HG02588 (cell line): Measurements from ENCODE around the gene C1QTNF3.
"Not testable (repeated sequence)": the region's sequence is repeated elsewhere in the genome, so short reads cannot be mapped to it uniquely, and the experiment has no call there.

Source experiments
- ATAC-seq: cut with Tn5 transposase; IDR thresholded peaks from one replicate; pipeline ENCODE4 v1.9.1; 2021; ENCODE audit warnings: mild to moderate bottlenecking, moderate library complexity; ENCODE audit not compliant: unreplicated experiment

The C1QTNF3 gene, protein sequence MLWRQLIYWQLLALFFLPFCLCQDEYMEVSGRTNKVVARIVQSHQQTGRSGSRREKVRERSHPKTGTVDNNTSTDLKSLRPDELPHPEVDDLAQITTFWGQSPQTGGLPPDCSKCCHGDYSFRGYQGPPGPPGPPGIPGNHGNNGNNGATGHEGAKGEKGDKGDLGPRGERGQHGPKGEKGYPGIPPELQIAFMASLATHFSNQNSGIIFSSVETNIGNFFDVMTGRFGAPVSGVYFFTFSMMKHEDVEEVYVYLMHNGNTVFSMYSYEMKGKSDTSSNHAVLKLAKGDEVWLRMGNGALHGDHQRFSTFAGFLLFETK

GRCh38 chr5:34043099-34043876, at the start of gene C1QTNF3:
Gene C1QTNF3, minus strand, starts transcription at chr5:34043213. Its CDS starts 88 bp downstream, at chr5:34043125.
- ATAC-seq = no peak

GRCh38 chr5:34091039-34091438, 48.0 kb upstream of the C1QTNF3 start:
- ATAC-seq = not testable (repeated sequence)

GRCh38 chr5:34089802-34090201, 46.8 kb upstream of the C1QTNF3 start:
- not testable (repeated sequence) for ATAC-seq

GRCh38 chr5:34087728-34088127, 44.7 kb upstream of the C1QTNF3 start:
- ATAC-seq = not testable (repeated sequence)

DNA sequence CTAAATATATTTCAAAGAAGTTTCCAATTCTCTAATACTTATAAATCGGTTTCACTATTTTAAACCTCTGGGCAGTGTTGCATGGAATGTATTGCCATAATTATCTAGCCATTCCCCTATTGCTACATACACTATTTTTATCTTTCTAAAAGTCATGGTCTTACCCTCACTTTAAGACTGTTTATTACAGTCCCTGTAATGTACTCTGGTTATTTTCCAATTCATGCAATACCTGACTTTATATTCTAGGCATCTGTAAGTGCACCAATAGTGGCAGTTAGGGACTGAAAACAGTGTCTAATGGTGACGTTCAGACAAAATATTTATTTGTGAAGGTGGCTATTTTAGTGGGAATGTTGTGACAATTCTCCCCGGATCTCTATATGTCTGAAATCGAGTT, 40.9 kb upstream of the C1QTNF3 start:
- not testable (repeated sequence) for ATAC-seq

DNA sequence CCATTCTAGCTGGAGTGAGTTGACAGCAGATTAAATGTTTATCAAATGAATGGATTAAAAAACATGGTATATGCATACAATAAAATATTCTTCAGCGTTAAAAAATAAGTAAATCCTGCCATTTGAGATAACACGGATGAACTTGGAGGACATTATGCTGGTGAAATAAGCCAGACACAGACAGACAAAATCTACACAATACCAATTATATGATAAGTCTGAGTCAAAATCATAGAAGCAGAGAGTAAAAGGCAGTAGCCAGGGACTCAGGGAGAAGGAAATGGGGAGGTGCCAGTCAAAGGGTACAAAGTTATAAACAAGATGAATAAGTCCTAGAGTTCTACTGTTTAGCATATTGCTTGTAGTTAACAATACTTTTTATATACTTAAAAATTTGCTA, 36.5 kb upstream of the C1QTNF3 start:
- ATAC-seq = not testable (repeated sequence)

- not testable (repeated sequence) for ATAC-seq
Measured at GRCh38 chr5:34077636-34078035, 34.6 kb upstream of the C1QTNF3 start.

GRCh38 chr5:34076719-34077364, 33.8 kb upstream of the C1QTNF3 start:
- ATAC-seq = not testable (repeated sequence)

GRCh38 chr5:34074472-34074871, 31.5 kb upstream of the C1QTNF3 start:
- not testable (repeated sequence) for ATAC-seq

- ATAC-seq = not testable (repeated sequence)
Measured at GRCh38 chr5:34074071-34074470, 31.1 kb upstream of the C1QTNF3 start.

DNA sequence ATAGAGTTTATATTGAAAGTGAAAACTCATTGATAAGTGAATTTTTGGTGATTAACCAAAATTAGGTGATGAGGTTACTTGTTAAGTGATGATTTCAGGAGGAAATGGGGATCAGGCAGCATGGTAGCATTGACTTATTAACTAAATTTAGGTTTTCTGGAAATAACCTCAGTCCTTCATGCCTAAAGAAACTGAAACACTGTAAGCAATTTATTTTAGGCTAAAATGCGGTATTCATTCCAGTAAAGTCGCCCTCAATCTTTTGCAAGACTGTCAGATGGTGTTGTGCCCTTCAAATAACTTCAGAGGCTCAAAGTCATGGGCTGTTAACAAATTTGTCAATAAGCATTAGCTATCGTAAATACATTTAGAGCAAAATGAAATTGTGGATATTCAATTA, 27.6 kb upstream of the C1QTNF3 start:
- ATAC-seq = not testable (repeated sequence)

DNA sequence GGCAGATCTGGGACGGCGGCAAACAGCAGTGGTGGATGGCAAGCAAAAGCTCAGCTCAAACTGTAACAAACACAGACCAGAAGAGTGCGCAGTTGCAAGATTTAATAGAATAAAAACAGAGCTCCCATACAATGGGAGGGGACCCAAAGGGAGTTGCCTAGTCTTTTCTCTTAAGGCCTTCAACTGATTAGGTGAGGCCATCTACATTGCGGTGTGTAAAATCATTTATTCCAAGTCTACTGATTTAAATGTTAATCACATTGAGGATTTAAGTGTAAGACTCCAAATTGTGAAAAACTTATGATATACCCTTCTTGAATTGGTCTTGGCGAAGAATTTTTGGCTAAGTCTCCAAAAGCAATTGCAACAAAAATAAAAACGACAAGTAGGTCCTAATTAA, 21.6 kb upstream of the C1QTNF3 start:
- no peak for ATAC-seq

- no peak for ATAC-seq
Measured at GRCh38 chr5:34062419-34062818, 19.4 kb upstream of the C1QTNF3 start.

GRCh38 chr5:34061993-34062392, 19.0 kb upstream of the C1QTNF3 start:
- ATAC-seq = no peak

- no peak for ATAC-seq
Measured at GRCh38 chr5:34059977-34060376, 17.0 kb upstream of the C1QTNF3 start.

DNA sequence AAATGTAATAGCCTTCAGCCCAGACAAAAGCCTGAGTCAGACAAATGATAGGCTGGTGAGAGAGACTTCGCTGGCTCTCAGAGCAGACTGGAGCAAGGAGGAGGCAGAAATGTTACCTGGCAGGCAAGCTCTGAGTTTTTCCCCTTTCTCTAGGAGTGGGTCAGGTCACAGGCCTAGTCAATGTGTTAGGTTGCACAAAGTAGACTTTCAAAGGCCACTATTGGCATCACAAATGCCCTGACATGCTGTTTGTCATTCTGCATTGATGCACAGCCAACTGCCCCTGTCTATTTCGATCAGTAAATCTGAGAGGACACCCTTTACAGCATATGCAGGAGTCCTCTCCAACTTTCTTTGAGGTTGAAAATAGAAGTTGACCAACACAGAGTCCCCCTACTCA, 15.5 kb upstream of the C1QTNF3 start:
- no peak for ATAC-seq

DNA sequence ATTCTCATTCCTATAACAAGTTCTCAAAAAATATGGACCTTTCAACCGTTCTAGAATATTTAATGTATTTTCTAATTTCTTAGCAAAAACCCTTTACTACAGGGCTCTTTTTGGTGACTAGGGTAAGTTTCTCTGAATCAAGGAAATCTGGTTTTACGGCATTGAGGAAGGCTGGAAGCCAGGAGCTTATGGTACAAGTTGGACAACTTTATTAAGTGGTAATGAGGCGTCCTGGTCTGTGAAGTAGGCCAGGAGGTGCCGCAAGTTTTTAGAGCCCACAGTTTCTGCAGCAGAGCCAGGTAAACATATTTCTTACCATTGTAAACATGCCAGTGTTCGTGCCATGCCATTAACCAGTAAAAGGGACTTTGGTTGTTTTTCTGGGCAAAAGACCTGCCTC, 14.6 kb upstream of the C1QTNF3 start:
- no peak for ATAC-seq

DNA sequence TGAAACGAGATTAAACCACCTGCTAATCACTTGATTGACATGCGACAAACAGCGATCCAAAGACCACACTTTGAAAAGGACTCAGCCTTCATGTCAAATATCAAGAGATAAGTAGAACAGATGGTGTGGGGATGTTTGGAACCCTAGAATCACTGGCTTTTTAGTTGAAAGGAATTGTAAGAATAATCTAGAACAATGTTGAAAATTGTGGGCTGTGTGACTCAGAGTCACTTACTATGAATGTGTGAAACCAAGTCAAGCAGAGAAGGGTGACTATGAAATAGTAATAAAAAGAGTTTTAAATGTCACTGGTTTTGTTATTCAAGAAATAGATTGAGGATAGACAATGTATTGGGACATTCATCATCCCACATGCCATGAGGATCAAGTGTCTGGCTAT, 14.1 kb upstream of the C1QTNF3 start:
- no peak for ATAC-seq

GRCh38 chr5:34055667-34056066, 12.7 kb upstream of the C1QTNF3 start:
- no peak for ATAC-seq

DNA sequence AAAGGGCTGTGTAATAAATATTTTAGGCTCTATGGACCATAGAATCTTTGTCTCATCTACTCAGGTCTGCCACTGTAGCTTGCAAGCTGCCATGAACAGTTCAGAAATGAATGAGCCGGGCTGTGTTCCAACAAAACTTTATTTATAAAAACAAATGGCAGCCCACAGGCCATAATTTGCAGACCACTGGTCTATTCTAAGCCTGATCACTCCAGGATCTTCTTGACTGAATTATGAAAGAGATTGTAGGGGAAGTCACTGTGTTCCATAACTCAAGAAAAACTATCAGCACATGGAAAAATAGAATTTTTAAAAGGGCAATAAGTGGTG, 11.4 kb upstream of the C1QTNF3 start:
- no peak for ATAC-seq

GRCh38 chr5:34053571-34054399, 10.8 kb upstream of the C1QTNF3 start:
- no peak for ATAC-seq
